ENCODE measurements around the gene IL25.

- no peak for TF ChIP-seq CTCF (IDR thresholded peaks at IDR 0.05)
- TF ChIP-seq POLR2A (IDR thresholded peaks at IDR 0.05), result no peak
Measured at GRCh38 chr14:23406244-23406643, 33.6 kb downstream of the IL25 start.

Measured in ovary (tissue), 3 donors.